SK-N-SH treated with all-trans-retinoic acid at 6 μM for 48 hours (cell line): Measurements from ENCODE around the gene CIC.

ENCODE experiments used
- ATAC-seq: fragments of 200-7000 bp; cut with Tn5 transposase; 3 replicates; pipeline ENCODE4 v1.9.1; 2020; ENCODE audit warnings: mild to moderate bottlenecking, moderate library complexity
- ARNTL ChIP-seq: fragments of 450-650 bp; formaldehyde crosslinking; IDR thresholded peaks from 2 replicates; pipeline ENCODE4 v1.5.0; 2020; ENCODE audit warnings: low read depth, mild to moderate bottlenecking, moderate library complexity, borderline replicate concordance
- BACH2 ChIP-seq: fragments of 250-450 bp; sonication (Bioruptor Pico); IDR thresholded peaks from 2 replicates; pipeline ENCODE4 v1.9.0; 2021; ENCODE audit warnings: mild to moderate bottlenecking, borderline replicate concordance
- CREB5 ChIP-seq: fragments of 250-450 bp; sonication (Bioruptor Pico); IDR thresholded peaks from 2 replicates; pipeline ENCODE4 v1.5.1; 2020; ENCODE audit warnings: low read depth, mild to moderate bottlenecking, moderate library complexity
- CSDC2 ChIP-seq: fragments of 250-450 bp; sonication (Bioruptor Pico); IDR thresholded peaks from 2 replicates; pipeline ENCODE4 v1.5.0; 2020; ENCODE audit warnings: mild to moderate bottlenecking, moderate library complexity
- CSRNP3 ChIP-seq: fragments of 250-450 bp; sonication (Bioruptor Pico); IDR thresholded peaks from 2 replicates; pipeline ENCODE4 v1.5.1; 2021; ENCODE audit warnings: mild to moderate bottlenecking, moderate library complexity
- ESRRG ChIP-seq: fragments of 250-450 bp; sonication (Bioruptor Pico); IDR thresholded peaks from 2 replicates; pipeline ENCODE4 v1.6.1; 2021; ENCODE audit warnings: mild to moderate bottlenecking
- GLIS3 ChIP-seq: fragments of 250-450 bp; sonication (Bioruptor Pico); IDR thresholded peaks from 2 replicates; pipeline ENCODE4 v1.5.0; 2020; ENCODE audit warnings: mild to moderate bottlenecking, moderate library complexity
- ISL1 ChIP-seq: fragments of 250-450 bp; sonication (Bioruptor Pico); IDR thresholded peaks from 2 replicates; pipeline ENCODE4 v2.1.2; 2022; ENCODE audit warnings: mild to moderate bottlenecking, moderate library complexity
- OSR1 ChIP-seq: fragments of 250-450 bp; sonication (Bioruptor Pico); IDR thresholded peaks from 2 replicates; pipeline ENCODE4 v1.8.0; 2022; ENCODE audit warnings: moderate library complexity, mild to moderate bottlenecking, inconsistent platforms
- PPARA ChIP-seq: fragments of 250-450 bp; sonication (Bioruptor Pico); IDR thresholded peaks from 2 replicates; pipeline ENCODE4 v1.5.0; 2020; ENCODE audit warnings: mild to moderate bottlenecking, borderline replicate concordance
- RARB ChIP-seq: fragments of 250-450 bp; sonication (Bioruptor Pico); IDR thresholded peaks from 2 replicates; pipeline ENCODE4 v1.8.0; 2021; ENCODE audit warnings: mild to moderate bottlenecking, moderate library complexity
- SNAI2 ChIP-seq: fragments of 250-450 bp; sonication (Bioruptor Pico); IDR thresholded peaks from 2 replicates; pipeline ENCODE4 v1.5.0; 2020; ENCODE audit warnings: mild to moderate bottlenecking, moderate library complexity
- TCF4 ChIP-seq: fragments of 250-450 bp; sonication (Bioruptor Pico); IDR thresholded peaks from 2 replicates; pipeline ENCODE4 v1.8.0; 2021; ENCODE audit warnings: mild to moderate bottlenecking, moderate library complexity, borderline replicate concordance
- TOX ChIP-seq: fragments of 250-450 bp; sonication (Bioruptor Pico); IDR thresholded peaks from 2 replicates; pipeline ENCODE4 v1.8.0; 2021; ENCODE audit warnings: mild to moderate bottlenecking, moderate library complexity, borderline replicate concordance
- ZFP3 ChIP-seq: fragments of 250-450 bp; sonication (Bioruptor Pico); IDR thresholded peaks from 2 replicates; pipeline ENCODE4 v1.5.0; 2020; ENCODE audit warnings: mild to moderate bottlenecking, moderate library complexity
- ZNF565 ChIP-seq: fragments of 450-650 bp; formaldehyde crosslinking; conservative IDR thresholded peaks from 2 replicates; pipeline ENCODE4 v1.5.0; 2020; ENCODE audit warnings: low read depth, mild to moderate bottlenecking, moderate library complexity
- ZNF70 ChIP-seq: fragments of 450-650 bp; formaldehyde crosslinking; IDR thresholded peaks from 2 replicates; pipeline ENCODE4 v1.5.0; 2020; ENCODE audit warnings: mild to moderate bottlenecking, moderate library complexity
- ZNF8 ChIP-seq: fragments of 450-650 bp; formaldehyde crosslinking; IDR thresholded peaks from 2 replicates; pipeline ENCODE4 v1.5.0; 2020; ENCODE audit warnings: mild to moderate bottlenecking, moderate library complexity
- TF ChIP-seq, protein P1 (sequence below): fragments of 250-450 bp; sonication (Bioruptor Pico); IDR thresholded peaks from 2 replicates; pipeline ENCODE4 v1.5.0; 2020; ENCODE audit warnings: mild to moderate bottlenecking, moderate library complexity
- TF ChIP-seq, protein P2 (sequence below): fragments of 250-450 bp; sonication (Bioruptor Pico); IDR thresholded peaks from 2 replicates; pipeline ENCODE4 v1.8.0; 2020; ENCODE audit warnings: mild to moderate bottlenecking, moderate library complexity, borderline replicate concordance

Gene CIC

DNA sequence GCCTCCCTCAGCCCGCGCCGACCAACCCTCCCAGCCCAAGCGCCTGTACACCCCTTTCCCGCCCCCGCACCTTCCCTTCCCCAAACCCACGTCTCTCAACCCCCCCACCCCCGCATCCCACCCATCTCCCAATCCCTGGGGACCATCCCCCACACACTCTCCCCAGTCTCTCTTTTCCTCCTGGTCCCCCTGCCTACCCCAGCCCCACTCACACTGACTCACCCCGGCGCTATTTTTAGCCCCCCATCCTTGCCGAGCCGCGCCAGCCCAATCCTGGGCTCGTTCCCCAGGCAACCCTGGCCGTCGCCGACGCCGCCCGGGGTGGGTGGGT lies 11.7 kb downstream of the CIC start:
- TF ChIP-seq CSRNP3 (no peak), SNAI2 (CRISPR knock-in tag) (no peak), CREB5 (no peak), RARB (no peak), ZNF565 (no peak), CSDC2 (no peak), PPARA (no peak), ESRRG (CRISPR knock-in tag) (no peak), GLIS3 (CRISPR knock-in tag) (no peak), ARNTL (CRISPR knock-in tag) (no peak), ZNF70 (CRISPR knock-in tag) (no peak), ISL1 (CRISPR knock-in tag) (no peak), ZFP3 (no peak), TOX (CRISPR knock-in tag) (no peak), BACH2 (no peak), ZNF8 (no peak)
- TF ChIP-seq, protein P1, sequence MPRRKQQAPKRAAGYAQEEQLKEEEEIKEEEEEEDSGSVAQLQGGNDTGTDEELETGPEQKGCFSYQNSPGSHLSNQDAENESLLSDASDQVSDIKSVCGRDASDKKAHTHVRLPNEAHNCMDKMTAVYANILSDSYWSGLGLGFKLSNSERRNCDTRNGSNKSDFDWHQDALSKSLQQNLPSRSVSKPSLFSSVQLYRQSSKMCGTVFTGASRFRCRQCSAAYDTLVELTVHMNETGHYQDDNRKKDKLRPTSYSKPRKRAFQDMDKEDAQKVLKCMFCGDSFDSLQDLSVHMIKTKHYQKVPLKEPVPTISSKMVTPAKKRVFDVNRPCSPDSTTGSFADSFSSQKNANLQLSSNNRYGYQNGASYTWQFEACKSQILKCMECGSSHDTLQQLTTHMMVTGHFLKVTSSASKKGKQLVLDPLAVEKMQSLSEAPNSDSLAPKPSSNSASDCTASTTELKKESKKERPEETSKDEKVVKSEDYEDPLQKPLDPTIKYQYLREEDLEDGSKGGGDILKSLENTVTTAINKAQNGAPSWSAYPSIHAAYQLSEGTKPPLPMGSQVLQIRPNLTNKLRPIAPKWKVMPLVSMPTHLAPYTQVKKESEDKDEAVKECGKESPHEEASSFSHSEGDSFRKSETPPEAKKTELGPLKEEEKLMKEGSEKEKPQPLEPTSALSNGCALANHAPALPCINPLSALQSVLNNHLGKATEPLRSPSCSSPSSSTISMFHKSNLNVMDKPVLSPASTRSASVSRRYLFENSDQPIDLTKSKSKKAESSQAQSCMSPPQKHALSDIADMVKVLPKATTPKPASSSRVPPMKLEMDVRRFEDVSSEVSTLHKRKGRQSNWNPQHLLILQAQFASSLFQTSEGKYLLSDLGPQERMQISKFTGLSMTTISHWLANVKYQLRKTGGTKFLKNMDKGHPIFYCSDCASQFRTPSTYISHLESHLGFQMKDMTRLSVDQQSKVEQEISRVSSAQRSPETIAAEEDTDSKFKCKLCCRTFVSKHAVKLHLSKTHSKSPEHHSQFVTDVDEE (CRISPR knock-in tag), result no peak
- ATAC-seq, result peak; percentile 13

DNA sequence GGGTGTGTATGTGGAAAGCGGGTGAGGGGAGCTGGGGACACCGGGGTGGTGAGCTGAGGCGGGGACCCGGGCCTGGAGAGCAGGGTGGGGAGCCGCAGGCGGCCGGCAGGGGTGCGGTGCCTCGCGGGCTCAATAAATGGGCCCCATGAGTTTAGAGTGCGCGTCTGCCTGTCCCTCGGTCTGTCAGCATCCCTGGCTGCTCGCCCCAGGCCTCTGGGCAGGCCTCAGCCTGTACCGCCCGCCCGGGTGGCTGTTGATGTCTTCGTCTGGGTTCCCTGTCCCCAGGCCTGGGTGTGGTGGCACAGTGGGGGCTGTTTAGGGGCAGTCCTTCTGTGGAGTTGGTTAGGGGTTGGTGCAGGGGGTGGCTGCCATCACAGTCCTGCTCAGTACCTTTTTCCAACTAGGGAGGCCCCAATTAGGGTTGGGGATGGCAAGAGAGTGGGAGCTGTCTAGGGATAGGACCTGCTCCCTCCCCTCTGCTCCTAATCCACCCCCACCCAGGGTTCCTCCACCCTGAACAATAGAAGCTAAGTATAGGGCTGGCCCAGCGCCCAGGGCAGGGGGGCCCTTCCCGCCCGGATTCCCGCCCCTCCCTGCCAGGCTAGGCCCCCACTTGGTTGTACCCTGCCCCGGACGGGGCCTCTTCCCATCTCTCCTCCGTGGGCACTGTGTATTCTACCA lies 12.2 kb downstream of the CIC start:
- TF ChIP-seq, protein P2, sequence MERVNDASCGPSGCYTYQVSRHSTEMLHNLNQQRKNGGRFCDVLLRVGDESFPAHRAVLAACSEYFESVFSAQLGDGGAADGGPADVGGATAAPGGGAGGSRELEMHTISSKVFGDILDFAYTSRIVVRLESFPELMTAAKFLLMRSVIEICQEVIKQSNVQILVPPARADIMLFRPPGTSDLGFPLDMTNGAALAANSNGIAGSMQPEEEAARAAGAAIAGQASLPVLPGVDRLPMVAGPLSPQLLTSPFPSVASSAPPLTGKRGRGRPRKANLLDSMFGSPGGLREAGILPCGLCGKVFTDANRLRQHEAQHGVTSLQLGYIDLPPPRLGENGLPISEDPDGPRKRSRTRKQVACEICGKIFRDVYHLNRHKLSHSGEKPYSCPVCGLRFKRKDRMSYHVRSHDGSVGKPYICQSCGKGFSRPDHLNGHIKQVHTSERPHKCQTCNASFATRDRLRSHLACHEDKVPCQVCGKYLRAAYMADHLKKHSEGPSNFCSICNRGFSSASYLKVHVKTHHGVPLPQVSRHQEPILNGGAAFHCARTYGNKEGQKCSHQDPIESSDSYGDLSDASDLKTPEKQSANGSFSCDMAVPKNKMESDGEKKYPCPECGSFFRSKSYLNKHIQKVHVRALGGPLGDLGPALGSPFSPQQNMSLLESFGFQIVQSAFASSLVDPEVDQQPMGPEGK (CRISPR knock-in tag), result peak; percentile 86; the same call in 1 of the 2 replicates
- TF ChIP-seq ZFP3, result no peak
- TF ChIP-seq PPARA, result no peak
- no peak for TF ChIP-seq ESRRG (CRISPR knock-in tag)
- no peak for TF ChIP-seq OSR1 (CRISPR knock-in tag)
- peak; percentile 10 for ATAC-seq

GRCh38 chr19:42281827-42282762 lies 13.0 kb downstream of the CIC start:
- peak; percentile 4 for ATAC-seq
- TF ChIP-seq TCF4 (no peak), ZFP3 (no peak), OSR1 (CRISPR knock-in tag) (no peak)
- TF ChIP-seq, protein P2 (CRISPR knock-in tag), result peak; percentile 62; the same call in 1 of the 2 replicates
- TF ChIP-seq, all 23 proteins: peak for 1
